GM13976 (cell line): Measurements from ENCODE around the gene MUSTN1.

Experiments
- DNase-seq: peaks from one replicate; pipeline ENCODE4 v3.0.0; 2012; ENCODE audit warnings: low spot score
- CTCF ChIP-seq: IDR thresholded peaks from 2 replicates; pipeline ENCODE4 v1.5.1; 2012; ENCODE audit warnings: borderline replicate concordance, mild to moderate bottlenecking; ENCODE audit not compliant: insufficient read depth; ENCODE audit errors: extremely low read depth, missing control alignments, control extremely low read depth
- in situ Hi-C: fragments of 300-500 bp; cut with MboI; formaldehyde crosslinking; loops from one replicate; pipeline ENCODE4 v1.12.0; 2022; ENCODE audit warnings: low sequenced_read_pairs, mixed read lengths, inconsistent platforms; ENCODE audit not compliant: unreplicated experiment

The MUSTN1 gene

GRCh38 chr3:52794612-52795099 lies 40.2 kb downstream of the MUSTN1 start, which contains the start of gene ITIH3:
ITIH3 (plus strand) TSS chr3:52794796; CDS start chr3:52794804, 8 bp downstream.
- DNase-seq = no peak
- in situ Hi-C loops = no loop called here
- TF ChIP-seq CTCF = no peak

DNA sequence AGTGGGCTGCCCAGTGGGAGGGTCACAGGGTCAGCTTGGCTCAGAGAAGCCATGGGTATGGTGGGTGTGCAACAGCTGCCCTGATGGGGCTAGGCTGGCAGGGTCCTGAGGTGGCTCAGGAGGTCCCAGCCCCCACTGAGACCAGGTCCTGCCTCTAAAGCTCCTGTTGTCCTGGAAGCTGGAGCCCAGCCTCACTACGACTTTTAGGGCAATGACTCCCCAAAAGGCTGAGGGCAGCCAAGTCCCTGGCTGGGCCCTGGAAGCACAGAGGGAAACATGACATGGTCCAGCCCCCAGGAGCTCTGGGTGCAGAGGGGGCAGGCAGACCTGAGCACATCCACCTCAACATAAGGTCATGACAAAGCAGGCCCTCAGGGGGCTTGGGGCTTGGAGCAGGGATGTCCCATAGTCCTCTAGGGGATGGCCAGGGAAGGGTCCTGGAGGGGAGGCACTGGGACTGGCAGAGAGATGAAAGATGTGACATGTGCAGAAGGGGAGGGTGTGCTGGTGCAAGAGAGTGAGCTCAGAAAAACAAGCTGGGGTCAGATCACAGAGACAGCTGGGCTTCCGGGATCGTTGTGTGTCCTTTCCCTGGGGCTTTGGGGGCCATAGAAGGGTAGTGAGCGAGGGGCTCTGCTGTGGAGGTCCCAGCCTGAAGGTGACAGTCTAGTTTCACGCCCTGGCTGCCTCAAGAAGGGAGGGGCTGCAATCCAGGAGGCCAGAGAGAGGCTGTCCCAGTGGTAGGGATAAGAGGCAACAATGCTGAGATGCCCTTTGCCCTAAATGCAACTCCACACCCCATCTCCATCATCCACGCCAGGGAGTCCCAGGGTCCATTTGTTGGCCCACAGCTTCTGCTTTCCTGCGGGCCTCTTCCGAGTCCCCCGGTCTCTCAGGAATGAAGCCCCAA lies 40.9 kb downstream of the MUSTN1 start:
- TF ChIP-seq CTCF = no peak
- in situ Hi-C loops = no loop called here
- DNase-seq = no peak

DNA sequence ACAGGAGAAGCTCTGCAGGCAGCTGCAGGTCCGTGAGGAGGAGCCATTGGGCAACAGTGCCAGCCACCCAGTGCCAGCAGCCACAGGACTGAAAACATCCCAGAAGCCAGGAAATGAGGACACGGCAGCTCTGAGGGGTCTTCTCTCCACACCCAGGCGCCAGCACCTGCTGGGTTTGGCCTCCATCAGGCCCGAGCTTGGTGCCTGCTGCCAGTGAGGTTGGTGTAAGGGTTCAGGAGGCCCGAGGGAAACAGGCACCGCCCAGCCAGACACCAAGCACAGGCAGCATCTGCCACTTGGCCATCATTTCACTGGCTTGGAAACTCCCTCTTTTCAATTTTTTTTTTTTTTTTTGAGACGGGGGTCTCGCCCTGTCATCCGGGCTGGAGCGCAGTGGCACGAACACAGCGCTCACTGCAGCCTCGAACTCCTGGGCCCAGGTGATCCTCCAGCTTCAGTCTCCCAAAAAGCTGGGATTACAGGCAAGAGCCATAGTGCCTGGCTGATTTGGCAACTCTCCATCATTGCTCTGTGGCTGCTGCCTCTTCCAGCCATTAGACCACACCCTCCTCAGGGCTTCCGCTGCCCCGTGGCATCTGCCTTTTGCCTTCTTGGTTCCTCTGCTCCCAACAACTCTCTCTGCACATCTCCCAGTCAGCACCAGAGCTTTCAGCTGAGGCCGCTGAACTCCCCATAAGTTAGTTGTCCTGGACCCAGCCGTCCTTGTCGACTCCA lies 41.7 kb downstream of the MUSTN1 start:
- in situ Hi-C loops = no loop called here
- TF ChIP-seq CTCF = no peak
- DNase-seq = no peak

- in situ Hi-C loops = no loop called here
- TF ChIP-seq CTCF = no peak
- DNase-seq = no peak
Measured at GRCh38 chr3:52792413-52792812, 42.4 kb downstream of the MUSTN1 start.

- no peak for DNase-seq
- in situ Hi-C loops = no loop called here
- TF ChIP-seq CTCF = no peak
Measured at GRCh38 chr3:52791928-52792327, 42.9 kb downstream of the MUSTN1 start.

DNA sequence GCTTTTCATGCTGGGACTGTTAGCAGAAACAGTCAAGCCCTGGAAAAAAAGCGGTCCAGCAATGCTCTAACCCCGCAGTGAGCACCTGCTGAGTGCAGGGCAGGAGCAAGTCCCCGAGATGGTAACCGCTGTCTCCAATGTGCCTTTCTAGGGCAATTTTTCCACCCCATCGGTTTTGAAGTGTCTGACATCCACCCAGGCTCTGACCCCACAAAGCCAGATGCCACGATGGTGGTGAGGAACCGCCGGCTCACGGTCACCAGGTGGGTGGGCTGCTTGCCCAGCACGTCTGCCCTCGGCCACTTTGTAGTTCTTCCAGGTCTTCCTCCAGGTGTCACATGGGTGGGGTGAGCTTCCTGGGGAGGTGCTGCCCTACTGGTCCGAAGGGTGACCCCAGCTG lies 43.5 kb downstream of the MUSTN1 start:
- no peak for DNase-seq
- in situ Hi-C loops = no loop called here

More for the DNA sequence above, 43.5 kb downstream of the MUSTN1 start:
- no peak for TF ChIP-seq CTCF
